Ammon's horn (tissue), 1 donor: Measurements from ENCODE around the gene ARHGAP9.
A peak's percentile ranks its signal among the peaks of the same experiment; 100 is the strongest.

Experiments used
- DNase-seq: peaks from one replicate; pipeline ENCODE4 v3.0.0-alpha.2; 2016; ENCODE audit warnings: low spot score

ARHGAP9 gene

DNA sequence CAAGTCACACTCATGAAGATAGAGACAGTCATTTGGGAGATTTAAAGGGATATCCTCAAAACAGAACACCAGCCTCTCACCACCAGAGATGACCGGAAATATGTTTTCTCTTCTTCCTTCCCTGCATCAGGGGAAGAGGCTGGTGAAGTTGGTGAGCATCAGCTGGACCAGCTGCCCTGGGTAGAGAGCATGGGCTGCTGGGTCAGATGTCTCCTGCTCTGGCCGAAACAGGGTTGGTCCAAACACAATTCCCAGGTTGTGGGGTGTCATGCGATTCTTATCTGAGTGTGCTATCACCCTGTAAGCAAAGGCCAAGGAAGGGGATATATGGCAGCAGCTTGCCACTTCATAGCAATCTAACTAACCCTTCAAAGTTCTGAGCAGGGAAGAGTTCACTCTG is 7.3 kb downstream of the ARHGAP9 start:
- no peak for DNase-seq

DNA sequence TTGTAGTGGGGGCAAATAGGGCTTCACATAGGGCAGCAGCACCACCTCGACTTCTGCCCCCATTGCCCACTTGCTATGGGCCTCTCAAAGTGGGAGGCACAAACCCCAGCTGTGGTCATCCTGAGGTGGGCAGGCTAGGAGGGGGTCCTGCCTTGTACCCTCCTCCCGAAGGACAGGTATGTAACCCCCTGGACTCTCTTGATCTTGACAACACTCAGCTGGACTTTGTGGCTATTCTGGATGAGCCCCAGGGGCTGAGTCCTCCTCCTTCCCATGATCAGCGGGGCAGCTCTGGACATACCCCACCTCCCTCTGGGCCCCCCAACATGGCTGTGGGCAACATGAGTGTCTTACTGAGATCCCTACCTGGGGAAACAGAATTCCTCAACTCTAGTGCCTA is 8.0 kb downstream of the ARHGAP9 start:
- no peak for DNase-seq

DNA sequence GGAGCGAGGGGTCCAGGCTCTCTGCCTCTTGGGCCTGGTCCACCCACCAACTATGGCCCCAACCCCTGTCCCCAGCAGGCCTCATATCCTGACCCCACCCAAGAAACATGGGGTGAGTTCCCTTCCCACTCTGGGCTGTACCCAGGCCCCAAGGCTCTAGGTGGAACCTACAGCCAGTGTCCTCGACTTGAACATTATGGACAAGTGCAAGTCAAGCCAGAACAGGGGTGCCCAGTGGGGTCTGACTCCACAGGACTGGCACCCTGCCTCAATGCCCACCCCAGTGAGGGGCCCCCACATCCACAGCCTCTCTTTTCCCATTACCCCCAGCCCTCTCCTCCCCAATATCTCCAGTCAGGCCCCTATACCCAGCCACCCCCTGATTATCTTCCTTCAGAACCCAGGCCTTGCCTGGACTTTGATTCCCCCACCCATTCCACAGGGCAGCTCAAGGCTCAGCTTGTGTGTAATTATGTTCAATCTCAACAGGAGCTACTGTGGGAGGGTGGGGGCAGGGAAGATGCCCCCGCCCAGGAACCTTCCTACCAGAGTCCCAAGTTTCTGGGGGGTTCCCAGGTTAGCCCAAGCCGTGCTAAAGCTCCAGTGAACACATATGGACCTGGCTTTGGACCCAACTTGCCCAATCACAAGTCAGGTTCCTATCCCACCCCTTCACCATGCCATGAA is 8.6 kb downstream of the ARHGAP9 start:
- no peak for DNase-seq

DNA sequence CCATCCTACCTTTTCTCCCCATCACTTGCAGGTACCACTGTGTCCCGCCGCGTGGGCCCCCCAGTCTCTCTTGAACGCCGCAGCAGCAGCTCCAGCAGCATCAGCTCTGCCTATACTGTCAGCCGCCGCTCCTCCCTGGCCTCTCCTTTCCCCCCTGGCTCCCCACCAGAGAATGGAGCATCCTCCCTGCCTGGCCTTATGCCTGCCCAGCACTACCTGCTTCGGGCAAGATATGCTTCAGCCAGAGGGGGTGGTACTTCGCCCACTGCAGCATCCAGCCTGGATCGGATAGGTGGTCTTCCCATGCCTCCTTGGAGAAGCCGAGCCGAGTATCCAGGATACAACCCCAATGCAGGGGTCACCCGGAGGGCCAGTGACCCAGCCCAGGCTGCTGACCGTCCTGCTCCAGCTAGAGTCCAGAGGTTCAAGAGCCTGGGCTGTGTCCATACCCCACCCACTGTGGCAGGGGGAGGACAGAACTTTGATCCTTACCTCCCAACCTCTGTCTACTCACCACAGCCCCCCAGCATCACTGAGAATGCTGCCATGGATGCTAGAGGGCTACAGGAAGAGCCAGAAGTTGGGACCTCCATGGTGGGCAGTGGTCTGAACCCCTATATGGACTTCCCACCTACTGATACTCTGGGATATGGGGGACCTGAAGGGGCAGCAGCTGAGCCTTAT is 9.2 kb downstream of the ARHGAP9 start:
- DNase-seq: no peak

DNA sequence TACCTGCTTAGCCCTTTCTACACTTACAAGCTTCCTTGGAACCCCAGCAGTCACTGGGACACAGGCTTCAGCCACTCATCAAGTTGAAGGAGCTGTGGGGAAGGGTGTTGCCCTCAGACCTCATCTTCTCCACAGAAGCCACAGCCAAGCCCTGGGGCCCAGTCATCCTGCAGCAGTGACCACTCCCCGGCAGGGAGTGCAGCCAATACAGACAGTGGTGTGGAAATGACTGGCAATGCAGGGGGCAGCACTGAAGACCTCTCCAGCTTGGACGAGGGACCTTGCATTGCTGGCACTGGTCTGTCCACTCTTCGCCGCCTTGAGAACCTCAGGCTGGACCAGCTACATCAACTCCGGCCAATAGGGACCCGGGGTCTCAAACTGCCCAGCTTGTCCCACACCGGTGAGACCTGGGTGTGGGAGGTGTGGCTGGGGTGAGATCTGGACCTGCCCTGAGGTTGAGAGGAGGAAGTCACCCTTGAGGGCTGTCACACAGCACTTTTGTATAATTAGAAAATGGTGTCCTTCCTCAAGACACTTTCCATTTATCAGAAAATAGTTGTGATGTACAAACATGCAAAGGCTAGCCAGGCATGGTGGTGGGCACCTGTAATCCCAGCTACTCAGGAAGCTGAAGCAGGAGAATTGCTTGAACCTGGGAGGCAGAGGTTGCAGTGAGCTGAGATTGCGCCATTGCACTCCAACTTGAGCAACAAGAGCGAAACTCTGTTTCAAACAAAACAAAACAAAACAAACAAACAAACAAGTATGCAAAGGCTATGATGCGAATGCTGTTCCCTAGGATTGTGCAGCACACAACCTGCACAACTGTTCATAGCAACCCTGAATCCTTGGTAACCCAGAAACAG is 10.1 kb downstream of the ARHGAP9 start:
- DNase-seq: no peak

DNA sequence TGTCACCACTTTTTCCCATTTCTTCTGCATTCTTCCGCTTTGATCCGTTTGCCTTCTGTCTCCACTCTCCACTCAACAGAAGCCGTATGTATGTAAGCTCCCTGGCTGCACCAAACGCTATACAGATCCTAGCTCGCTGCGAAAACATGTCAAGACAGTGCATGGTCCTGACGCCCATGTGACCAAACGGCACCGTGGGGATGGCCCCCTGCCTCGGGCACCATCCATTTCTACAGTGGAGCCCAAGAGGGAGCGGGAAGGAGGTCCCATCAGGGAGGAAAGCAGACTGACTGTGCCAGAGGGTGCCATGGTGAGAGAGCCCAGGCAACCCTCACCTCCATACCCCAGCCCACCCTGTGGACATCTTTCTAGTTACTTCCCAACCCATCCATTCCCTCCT is 11.8 kb downstream of the ARHGAP9 start:
- DNase-seq: no peak

DNA sequence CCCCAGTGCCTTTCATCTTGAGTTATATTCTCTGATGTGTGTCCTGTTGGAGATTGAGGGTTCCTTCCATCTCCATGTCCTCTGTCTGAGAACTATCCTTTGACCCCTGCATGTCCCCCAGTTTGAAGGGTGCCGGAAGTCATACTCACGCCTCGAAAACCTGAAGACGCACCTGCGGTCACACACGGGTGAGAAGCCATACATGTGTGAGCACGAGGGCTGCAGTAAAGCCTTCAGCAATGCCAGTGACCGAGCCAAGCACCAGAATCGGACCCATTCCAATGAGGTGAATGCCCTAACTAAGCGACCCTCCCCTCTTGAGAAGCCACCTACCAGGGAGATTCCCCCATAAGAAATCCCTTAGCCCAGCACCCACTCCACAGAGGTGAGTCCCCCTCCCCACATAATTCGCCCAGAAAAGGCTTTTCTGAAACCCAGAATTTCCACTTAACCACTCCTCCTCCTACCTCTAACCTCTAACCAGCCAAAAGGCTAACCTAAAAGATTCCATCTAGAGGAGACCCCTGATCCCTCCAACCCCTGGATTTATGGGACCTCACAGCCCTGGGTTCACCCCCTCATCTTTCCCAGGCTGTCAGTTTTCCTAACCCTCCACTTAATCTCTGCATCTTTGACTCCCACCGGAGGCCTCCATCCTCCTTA is 12.3 kb downstream of the ARHGAP9 start:
- no peak for DNase-seq

DNA sequence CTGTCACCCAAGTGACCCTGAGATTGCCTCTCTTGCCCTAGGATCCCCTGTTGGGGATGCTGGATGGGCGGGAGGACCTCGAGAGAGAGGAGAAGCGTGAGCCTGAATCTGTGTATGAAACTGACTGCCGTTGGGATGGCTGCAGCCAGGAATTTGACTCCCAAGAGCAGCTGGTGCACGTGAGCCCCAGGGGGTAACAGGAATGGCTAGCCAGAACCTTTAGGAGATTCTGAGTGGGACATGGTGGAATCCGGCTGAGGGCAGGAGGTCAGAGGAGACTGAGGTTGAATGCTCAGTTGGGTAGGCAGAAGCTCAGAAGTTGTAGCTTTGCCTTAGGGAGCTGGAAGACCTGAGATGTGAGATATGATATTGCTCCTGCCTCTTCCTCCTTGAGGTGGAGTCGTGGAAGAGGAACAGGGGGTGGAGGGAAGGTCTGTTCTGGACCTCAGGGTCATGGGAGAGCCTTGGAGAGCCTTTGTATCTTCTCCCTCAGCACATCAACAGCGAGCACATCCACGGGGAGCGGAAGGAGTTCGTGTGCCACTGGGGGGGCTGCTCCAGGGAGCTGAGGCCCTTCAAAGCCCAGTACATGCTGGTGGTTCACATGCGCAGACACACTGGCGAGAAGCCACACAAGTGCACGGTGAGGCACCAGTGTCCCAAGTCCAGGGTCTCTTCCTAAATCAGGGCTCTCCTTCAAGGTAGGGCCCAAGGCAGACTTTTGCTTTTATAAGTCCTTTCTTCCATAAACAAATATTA is 13.7 kb downstream of the ARHGAP9 start:
- DNase-seq: no peak

DNA sequence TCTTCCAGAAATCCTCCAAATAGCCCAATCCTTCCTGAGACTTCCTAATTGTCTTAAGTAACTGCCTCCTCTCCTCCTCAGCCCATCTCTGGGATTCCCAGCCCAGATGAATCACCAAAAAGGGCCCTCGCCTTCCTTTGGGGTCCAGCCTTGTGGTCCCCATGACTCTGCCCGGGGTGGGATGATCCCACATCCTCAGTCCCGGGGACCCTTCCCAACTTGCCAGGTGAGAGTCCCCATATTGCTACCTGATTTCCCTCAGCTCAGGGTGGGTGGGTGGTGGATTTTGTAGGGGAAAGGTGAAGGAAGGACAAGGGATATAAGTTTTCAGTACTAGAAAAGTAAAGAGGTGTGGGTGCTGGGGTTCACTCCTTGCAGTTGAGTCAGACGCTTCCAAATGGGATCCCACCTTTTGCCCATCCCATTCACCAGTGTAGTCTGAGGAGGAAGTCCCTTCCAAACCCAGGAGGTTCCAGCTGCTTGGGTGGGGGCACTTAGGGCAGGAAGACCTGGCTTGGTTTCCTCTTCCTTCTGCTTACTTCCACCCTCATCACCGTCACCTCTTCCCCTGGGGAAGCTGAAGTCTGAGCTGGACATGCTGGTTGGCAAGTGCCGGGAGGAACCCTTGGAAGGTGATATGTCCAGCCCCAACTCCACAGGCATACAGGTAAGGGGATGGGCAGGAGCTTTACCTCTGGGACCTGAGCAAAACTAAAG is 14.5 kb downstream of the ARHGAP9 start:
- DNase-seq: no peak

DNA sequence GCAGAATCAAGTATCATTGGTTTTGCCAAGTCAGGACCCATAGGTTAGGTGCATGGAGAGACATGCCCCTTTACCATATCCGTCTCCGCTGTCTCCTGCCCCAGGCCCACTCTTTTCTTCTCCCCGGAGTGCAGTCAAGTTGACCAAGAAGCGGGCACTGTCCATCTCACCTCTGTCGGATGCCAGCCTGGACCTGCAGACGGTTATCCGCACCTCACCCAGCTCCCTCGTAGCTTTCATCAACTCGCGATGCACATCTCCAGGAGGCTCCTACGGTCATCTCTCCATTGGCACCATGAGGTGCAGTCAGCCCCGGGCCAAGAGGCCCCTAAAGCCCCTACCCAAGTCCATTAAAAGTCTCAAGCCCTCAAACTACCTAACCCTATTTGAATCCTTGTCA is 15.1 kb downstream of the ARHGAP9 start:
- DNase-seq: no peak

DNA sequence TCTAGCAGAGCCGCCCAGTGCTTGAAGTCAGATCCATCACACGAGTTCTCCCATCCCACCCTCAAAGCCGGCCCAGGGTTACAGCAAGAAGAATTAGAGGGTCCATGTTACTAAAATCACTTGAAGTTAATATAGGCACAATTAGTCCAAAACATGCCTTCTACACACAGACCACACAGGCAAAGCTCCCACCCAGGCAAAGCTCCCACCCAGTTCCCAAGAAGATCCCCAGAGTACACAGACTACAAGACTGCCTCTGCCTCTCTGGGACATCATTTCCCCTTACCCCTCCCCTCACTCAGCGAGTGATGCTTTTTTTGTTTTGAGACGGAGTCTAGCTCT is 16.8 kb downstream of the ARHGAP9 start:
- DNase-seq: no peak

DNA sequence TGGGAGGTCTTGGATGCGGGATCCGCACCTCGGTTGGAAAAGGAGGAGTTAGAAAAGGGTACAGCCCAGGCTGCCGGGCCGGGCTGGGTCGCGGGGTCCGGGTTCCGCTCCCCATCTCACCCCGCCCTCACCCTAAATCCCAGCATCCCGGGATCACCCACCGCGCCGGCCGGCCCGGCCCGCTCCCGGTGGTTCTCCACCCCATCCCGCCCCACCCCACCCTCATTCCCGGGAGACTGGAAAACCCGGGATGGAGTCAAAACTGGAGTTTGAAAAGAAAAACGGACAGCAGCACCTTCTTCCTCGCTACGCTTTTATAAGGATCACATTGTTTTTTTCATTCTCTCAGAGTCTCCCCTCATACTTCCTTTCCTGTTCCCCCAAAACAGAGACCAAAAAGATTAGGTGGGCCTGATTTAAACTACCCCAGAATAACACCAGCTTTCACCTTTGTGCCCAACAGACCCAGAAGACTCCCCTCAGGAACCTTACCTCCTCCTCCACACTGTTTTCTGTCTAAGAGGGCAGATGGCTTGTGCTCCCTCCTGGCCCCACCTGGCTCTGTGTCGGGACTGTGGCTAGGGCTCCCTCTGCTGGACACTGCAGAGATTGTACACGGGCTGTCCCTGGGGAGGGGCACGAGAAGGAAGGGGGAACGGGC is 17.3 kb downstream of the ARHGAP9 start:
- peak; percentile 86 for DNase-seq

DNA sequence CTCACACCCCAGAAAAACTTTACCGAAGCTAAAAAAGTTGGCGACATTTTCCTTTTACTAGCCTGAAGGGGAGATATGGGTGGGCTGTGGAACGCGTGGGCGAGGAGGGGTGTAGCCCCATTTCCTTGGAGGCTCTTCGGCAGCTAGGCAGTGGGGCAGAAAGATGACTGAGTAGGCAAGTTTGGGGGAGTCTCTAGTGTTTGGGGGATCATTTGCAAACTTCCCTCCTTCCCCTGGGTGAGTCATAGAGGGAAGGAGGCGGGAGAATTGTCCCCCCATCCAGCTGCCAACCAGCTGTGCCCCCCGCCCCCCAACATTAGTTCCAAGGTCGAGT is 17.8 kb downstream of the ARHGAP9 start:
- no peak for DNase-seq

DNA sequence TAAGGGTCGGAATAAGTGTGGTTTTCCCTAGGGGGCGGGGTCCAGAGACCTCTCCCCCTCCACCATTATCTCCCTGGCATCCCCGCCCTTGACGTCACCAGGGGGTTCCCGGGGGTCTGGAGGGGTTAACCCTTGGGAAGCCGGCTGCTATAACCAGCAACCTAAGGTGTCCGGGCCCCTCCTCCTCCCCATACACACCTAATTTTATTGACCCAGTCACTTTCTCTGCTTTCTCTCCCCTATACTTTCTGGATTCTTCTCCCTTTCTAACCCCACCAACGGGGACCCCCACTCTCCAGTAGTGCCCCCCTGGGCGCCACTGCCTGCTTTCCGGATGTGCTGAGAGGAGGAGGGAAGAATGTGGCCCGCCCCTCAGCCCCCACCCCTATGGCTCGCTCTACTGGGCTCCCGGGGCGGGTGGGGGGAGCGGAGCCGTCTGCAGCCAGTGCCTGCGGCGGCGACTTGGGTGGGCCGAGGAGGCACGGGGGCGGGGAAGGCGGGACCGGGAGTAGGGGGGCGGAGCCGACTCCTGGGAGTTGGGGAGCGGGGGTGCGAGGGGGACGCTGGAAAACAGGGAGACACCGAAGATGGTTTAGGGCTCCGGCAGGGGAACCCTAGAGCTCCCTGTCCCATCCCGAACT is 18.3 kb downstream of the ARHGAP9 start:
- DNase-seq: no peak

DNA sequence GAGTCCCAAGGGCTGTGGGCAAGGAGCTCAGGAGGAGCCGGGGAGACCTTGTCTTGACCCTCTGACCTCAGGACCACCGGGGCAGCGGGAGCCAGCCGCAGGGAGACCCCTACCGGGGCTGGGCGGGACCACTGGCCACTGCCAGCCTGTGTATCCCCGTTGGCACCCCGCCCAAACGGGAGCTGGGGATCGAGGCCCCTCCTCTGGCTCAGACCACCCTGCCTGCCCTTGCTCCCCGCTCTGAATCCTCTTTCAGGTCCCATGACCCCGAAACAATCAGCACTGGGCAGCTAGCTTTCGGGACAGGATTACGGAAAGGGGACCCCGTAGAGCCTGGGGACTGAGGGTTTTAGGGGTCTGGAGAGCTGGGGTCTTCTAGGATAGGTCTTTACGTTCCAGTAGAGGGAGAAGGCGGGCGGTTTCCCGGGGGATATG is 18.8 kb downstream of the ARHGAP9 start:
- DNase-seq: no peak

DNA sequence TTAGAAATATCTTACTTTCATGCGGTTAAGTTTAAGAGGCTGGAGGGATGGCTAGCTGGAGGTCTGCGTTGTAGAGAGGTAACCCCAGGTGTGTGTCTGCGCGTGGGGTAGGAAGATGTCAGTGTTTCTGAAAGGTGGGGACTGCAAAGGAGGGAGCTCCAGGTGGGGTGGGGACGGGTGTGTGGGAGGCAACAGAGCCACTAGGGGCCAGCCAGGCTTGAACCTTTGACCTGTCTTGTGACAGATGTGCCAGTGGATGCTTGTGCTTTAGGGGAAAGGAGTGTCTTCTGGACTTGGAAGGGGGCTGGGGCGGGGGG is 19.2 kb downstream of the ARHGAP9 start:
- DNase-seq: no peak

DNA sequence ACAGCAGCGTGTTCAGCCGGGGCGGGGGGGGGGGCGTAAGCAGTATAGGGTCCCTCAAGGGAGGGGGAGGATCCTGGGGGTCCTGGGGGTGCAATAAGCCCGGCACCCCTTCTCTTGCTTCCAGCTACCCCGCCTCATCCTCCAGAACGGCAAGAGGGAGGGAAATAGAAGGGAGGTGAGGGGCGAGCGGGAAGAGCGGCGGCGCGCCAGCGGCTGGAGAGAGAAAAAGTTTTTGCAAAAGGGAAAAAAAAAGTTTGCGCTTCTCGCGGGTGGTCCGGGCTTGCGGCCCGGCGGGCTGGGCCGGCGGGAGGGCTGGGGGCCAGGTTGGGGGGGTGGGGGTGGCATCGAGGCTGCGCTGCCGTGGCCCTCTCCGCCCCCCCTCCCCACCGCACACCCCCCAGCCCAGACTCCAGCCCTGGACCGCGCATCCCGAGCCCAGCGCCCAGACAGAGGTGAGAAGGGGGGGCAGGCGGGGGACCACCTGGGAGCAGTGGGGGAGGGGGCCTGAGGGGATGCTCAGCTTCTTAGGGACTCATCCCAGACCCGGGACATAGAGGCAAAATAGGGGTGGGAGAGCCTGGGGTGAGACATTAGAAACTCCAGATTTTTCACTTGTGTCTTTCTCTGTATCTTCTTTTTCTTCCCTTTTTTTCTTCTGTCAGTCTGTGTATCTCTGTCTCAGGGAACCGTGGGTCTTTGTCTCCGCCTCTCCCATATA is 19.8 kb downstream of the ARHGAP9 start, which contains the start of gene GLI1:
Gene GLI1 (plus strand): TSS at position 36 of the 718 bp plus-strand sequence. CDS start 3,907 bp downstream, outside the sequence.
- DNase-seq: no peak

DNA sequence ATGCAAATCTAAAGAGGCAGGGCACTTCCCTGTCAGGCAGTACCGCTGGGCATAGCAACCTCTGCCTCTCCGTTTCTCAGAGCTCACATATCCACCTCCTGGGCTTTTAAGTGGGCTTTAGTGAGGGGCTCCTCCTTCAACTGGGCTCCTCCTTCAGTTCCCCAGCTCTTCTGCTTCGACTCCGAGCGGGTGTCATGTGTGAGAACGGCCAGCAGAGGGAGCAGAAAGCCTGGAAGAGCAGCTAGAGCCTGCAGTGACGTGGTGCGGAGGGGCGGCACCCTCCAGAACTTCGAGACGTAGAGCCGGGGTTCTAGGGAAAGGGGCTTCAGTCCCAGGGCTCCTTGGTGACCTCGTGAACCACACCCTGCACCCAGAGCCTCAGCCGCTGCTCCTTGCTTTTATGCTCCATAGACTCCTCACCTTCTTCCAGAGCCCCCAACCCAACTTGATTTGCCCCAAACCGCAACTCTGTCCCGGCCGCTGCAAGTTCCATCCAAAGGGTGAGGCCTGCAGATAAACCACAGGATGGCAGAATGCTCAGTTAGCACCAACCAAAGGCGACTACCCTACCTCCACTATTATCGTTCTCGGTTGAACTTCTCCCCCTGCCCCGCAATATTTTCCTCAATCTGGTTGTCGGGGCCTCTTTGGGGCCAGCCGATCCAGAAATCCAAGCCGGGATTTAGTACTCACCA is 20.5 kb downstream of the ARHGAP9 start:
- peak; percentile 98 for DNase-seq

DNA sequence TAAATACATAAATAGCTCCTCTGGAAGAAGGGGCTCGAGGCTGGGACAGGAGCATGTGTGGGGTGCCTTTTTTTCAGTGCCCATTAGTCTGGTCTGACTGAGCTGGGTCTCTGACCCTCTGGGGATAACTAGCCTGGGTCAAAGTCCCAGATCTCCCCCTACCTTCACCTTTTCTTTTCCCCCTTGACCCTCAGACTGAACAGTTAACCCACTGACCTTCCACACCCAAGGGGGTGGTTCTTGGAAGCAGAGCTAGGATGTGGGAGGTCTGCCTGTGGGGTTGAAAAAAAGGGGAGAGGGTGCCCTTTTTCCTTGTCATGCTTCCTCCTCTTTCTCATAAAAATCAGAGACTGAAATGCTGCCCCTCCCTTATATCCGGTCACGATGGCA is 21.0 kb downstream of the ARHGAP9 start:
- no peak for DNase-seq
